ENCODE measurements around the gene IPO5. TPM values are rescaled to one million over a fixed set of nuclear protein-coding genes. Genes with fewer than 3 reads are reported as not detected.

IPO5 gene
- total RNA-seq, 1 donor from 2014 or later, result 49.5 TPM

DNA sequence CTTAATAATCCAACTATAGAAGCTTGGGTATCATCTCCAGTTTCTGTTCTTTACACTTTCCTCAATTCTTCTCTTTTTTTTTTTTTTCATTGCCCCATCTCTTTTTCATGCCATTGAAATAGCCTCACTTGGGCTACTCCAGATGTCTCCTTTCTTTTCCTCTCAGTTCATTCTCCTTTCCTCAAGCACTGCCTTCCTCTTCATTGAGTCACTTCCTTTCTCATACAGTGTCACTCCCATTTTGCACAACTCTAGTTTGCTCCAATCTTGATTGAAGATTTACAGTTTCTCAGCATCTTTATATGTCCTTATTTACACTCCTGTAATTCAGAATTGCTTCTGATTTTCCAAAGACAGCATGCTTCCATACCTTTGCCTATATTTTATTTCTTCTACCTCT is 61.3 kb downstream of the IPO5 start:
- Histone ChIP-seq H3K27ac (no peak overlapping the region), H3K9me3 (no peaks in the 10 kb centered on the region), H3K27me3 (no peaks in the 10 kb centered on the region), H3K4me1 (no peaks in the 10 kb centered on the region), H3K4me3 (no peak overlapping the region), H3K36me3 (peaks cover 63 to 99% of the 10 kb centered on the region in 2 donors)
- TF ChIP-seq CTCF (IDR thresholded peaks at IDR 0.05), result no peak
- intact Hi-C loops (cut with DNase I), result no loop called here
- DNase-seq (ENCODE audit: low spot score in 2 of 2), result no peak

DNA sequence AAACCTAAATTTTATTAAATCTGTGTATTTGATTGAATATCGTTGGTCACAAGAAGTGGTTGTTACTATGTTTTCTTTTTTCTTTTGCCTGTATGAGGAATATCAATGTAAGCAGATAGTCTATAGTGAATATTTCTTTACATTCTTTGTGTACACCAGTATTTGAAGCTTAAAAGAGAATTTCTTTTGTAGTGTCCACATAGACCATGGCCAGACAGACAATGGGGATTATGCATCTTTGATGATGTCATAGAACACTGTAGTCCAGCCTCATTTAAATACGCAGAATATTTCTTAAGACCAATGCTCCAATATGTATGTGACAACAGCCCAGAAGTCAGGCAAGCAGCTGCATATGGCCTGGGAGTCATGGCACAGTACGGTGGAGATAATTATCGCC is 64.8 kb downstream of the IPO5 start:
- no peaks in the 10 kb centered on the region for H3K27me3 ChIP-seq
- intact Hi-C loops (cut with DNase I), result no loop called here
- H3K36me3 ChIP-seq, result peaks cover 55 to 92% of the 10 kb centered on the region in 2 donors
- H3K4me1 ChIP-seq, result no peaks in the 10 kb centered on the region
- no peak overlapping the region for H3K4me3 ChIP-seq
- no peaks in the 10 kb centered on the region for H3K9me3 ChIP-seq
- DNase-seq (ENCODE audit: low spot score in 2 of 2), result no peak
- no peak overlapping the region for H3K27ac ChIP-seq
- no peak for TF ChIP-seq CTCF (IDR thresholded peaks at IDR 0.05)

DNA sequence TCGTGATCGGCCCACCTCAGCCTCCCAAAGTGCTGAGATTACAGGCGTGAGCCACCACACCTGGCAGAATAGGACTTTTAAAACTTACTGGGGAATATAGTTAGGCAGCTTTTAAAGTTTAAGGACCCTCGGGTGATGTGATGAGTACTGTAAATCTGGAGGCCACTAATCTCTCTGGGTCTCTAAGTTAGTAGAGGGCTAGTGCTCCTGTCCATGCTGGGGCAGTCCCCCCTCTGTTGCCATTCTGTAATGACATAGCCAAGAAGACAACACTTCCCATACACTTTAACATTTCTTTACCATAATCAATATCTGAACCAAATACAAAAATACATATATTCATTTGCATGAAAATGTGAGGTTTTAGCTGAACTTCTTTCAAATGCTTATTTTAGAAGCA is 65.7 kb downstream of the IPO5 start:
- DNase-seq (ENCODE audit: low spot score in 2 of 2), result no peak
- H3K27me3 ChIP-seq, result no peaks in the 10 kb centered on the region
- intact Hi-C loops (cut with DNase I), result no loop called here

GRCh38 chr13:98020271-98020670 is 66.8 kb downstream of the IPO5 start:
- Histone ChIP-seq H3K27me3 (no peaks in the 10 kb centered on the region), H3K9me3 (no peaks in the 10 kb centered on the region), H3K4me3 (no peak overlapping the region), H3K4me1 (no peaks in the 10 kb centered on the region), H3K27ac (no peak overlapping the region), H3K36me3 (peaks cover 52 to 79% of the 10 kb centered on the region in 2 donors)
- intact Hi-C loops (cut with DNase I), result no loop called here
- DNase-seq (ENCODE audit: low spot score in 2 of 2), result no peak
- TF ChIP-seq CTCF (IDR thresholded peaks at IDR 0.05), result no peak

More for the DNA sequence above, 65.7 kb downstream of the IPO5 start:
- no peak for TF ChIP-seq CTCF (IDR thresholded peaks at IDR 0.05)
- no peaks in the 10 kb centered on the region for H3K4me1 ChIP-seq
- H3K36me3 ChIP-seq, result peaks cover 53 to 90% of the 10 kb centered on the region in 2 donors
- no peak overlapping the region for H3K27ac ChIP-seq
- no peak overlapping the region for H3K4me3 ChIP-seq
- no peaks in the 10 kb centered on the region for H3K9me3 ChIP-seq

- Histone ChIP-seq H3K36me3 (peaks cover 41 to 61% of the 10 kb centered on the region in 2 donors), H3K4me3 (no peak overlapping the region), H3K27me3 (no peaks in the 10 kb centered on the region), H3K9me3 (no peaks in the 10 kb centered on the region), H3K4me1 (no peaks in the 10 kb centered on the region), H3K27ac (no peak overlapping the region)
- TF ChIP-seq CTCF (IDR thresholded peaks at IDR 0.05), result no peak
- no peak for DNase-seq (ENCODE audit: low spot score in 2 of 2)
- intact Hi-C loops (cut with DNase I), result no loop called here
Observed at GRCh38 chr13:98022210-98022609, 68.7 kb downstream of the IPO5 start.

- Histone ChIP-seq H3K4me1 (no peaks in the 10 kb centered on the region), H3K4me3 (no peak overlapping the region), H3K36me3 (peaks cover 12 to 28% of the 10 kb centered on the region in 2 donors), H3K27me3 (no peaks in the 10 kb centered on the region), H3K9me3 (no peaks in the 10 kb centered on the region), H3K27ac (no peak overlapping the region)
- intact Hi-C loops (cut with DNase I), result no loop called here
- TF ChIP-seq CTCF (IDR thresholded peaks at IDR 0.05), result no peak
- no peak for DNase-seq (ENCODE audit: low spot score in 2 of 2)
Observed at GRCh38 chr13:98025480-98026025, 72.1 kb downstream of the IPO5 start.

All from ascending aorta (tissue), 2 donors.